Activated CD8-positive, alpha-beta memory T cell treated with anti-CD3 and anti-CD28 coated beads, Interleukin-2, amount 50 U/mL, for 24 hours (primary cell): ENCODE measurements around the gene RGS6.

Experiments used
- DNase-seq: peaks from one replicate; pipeline ENCODE4 v3.0.0-alpha.2; 2020; ENCODE audit errors: extremely low read depth

Gene RGS6

DNA sequence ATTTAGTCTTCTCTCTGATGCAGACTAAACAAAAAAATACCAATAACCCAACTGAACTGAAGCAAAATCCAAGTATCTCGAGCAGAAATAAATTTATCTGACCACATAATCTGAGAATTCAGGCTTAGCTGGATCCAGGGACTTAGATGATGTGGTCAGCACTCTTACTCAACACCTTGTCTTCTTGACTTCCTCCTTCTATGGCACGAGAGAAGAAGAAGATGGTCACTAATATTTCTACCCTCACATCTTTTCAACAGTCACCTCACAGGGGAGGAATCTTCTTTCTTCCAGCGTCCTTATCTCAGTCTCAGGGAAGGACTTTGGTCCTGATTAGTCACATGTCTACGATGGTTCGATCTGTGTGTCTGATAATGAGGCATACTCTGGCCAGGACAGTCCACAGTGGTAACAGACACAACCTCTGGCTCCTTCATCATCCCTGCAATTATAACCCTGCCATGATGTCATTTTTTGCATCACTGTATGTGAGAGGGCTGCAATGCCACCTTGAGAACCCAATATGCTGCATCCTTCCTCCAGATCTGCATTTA, 15.8 kb downstream of the RGS6 start:
- no peak for DNase-seq

DNA sequence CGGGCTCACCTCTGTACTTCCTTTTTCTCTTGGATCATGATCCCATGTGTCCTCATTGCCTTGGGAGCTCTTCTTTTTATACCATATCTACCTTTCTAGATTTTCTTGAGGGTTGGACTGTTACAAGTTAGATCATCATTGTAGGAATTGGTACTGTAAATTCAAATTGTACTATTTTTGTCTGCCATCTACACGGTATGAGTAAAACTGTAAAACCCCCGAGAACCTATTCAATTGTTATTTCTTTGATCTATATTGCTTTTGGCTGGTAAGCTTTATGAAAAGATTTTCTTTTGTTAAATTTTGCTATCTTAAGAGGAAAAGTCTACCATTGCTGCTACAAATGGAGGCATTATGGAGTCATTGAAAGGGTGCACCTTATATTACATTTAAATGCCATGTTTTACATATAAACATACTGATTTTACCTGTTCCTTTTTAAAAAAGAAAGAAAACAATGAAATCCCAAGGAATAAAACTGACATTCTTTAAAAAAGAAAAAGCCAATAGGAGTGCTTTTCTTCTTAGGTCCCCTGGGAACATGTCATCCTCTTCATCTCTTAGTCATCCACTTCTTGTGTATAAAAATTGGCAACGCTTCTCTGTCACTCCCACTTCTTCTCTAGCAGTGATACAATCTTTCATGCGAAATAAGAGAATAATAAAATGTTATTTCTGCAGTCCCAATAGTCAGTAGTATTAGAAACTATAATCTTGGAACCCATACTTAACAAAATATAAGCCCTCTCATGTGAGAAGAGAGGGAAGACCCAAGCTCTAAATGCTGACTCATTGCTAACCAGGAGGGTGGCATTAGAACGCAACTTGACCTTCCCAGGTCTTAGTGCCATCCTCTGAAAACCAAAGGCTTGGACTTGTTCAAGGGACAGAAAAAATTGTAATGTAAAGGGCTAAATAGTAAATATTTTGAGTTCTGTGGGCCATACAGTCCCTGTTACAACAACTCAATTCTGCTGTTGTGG, 20.4 kb downstream of the RGS6 start:
- no peak for DNase-seq

DNA sequence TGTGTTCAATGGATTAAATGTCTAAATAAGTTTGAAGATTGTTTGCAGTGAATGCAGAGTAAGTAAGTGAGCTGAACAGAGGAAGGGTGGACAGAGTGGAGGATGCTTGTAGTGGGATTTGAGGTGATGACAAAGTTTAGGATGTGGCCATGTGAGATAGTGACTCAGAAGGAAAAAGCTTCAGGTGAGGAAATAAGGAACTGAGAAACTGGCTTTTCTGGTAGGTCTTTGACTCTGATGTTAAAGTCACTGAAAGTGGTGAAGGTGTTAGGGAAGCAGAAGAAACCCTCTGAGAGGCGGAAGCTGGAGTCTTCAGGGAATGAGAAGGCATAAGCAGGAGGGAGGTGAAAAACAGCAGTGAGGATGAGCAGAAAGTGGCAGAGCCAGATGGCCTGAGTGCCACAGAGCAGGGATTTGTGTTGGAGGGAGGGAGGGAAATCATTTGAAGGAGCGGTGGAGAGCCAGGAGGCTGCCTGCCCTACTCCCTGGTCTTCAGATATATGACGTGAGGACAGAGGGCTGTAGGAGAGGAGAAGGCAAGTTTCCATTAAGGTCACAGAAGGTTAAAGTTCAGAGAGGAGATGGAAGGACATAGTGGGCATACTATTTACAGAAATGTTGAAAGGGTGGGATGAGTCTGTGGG, 24.8 kb downstream of the RGS6 start:
- no peak for DNase-seq

DNA sequence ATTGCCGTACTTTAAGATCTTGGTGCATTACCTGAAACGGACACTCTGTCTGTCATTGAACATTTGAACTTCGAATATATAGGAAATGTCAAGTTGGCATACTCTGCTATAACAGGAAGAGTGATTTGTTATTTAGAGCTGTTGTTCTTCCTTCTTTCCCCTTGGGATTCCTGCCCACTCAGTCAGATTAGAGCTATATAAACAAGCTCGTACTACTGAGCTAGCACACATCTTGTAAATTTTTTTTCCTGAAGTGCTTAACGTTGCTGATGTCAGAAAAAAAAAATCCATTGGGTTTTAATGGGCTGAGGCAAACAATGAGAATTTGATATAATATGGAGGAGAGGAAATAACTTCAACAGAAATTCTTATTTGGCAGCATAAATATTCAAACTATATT, 26.8 kb downstream of the RGS6 start:
- DNase-seq = no peak

- no peak for DNase-seq
Observed at GRCh38 chr14:71960494-71961353, 28.5 kb downstream of the RGS6 start.

GRCh38 chr14:71961972-71962371, 29.7 kb downstream of the RGS6 start:
- no peak for DNase-seq

GRCh38 chr14:71964716-71965115, 32.5 kb downstream of the RGS6 start:
- no peak for DNase-seq

DNA sequence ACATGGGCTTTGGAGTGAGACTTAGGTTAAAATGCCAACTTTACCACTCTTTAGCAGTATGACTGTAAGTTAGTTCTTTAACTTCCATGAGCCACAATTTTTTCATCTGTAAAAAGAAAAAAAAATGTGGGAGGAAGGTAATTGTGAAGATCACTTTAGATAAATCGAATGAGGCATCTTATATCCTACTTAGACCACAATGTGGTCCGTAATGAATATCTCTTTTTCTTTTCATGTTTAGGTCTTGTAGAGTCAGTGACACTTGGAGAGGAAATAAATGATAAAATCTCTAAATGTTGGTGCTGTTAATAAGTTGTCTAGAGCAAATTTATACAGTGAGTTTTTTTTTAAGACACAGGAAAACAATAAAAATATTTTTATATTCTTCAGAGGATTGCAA, 34.3 kb downstream of the RGS6 start:
- no peak for DNase-seq

DNA sequence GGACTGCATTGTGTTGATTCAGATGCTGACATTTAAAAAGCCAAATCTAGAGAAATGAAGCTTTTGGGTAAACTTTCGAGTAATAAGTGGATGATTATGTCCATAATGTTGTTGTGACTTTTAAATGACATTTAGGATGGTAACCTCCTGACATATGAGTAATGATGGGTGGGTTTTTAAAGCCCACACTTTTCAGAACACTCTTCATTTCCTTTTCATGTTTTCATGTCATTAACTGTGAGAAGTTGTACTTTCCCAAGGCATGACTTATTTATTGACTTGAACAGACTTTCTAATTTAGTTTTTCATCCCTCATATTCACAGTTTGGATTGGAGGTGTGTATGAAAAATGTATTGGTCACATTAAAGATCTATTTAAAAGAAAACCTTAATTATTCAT, 35.5 kb downstream of the RGS6 start:
- DNase-seq = no peak

DNA sequence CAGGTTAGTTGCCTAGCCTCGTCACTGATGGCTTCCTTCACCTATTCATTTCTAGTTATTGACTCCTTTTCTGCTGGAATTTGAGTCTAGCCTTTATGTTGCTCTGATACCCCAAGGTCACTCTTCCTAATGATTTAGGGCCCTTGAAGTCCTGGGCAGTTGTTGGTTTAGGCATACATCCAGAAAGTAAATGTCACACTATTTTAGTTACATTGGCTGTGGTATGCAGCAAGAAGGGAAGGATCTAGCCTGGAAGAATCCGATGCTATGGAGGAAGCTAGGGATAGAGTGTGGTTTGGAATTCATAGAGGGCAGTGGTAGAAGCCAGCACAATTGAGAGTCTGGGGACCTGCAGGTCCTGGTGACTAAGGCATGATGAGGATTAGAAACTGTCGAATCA, 38.0 kb downstream of the RGS6 start:
- DNase-seq = no peak

GRCh38 chr14:71985538-71986189, 53.4 kb downstream of the RGS6 start:
- DNase-seq = no peak

- no peak for DNase-seq
Observed at GRCh38 chr14:71988476-71988875, 56.2 kb downstream of the RGS6 start.

DNA sequence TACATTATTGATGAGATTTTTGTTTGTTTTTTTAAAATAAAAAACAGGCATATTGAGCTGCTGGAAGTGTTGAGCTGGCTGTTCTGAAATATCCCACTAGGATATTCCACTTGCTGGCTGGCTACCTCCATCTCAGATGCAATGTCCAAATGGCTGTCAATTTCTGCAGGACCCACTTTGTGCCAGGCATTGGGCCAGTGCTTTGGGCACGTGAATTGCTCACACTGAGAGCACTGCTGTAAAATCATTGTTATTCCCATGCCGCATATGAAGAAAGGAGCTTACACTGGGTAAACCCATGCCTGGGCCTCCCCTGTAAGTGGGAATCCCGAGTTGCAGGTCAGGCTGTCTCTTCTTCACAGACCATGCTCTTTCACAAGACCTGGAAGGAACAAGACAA, 56.7 kb downstream of the RGS6 start:
- DNase-seq = no peak

GRCh38 chr14:71994416-71994815, 62.2 kb downstream of the RGS6 start:
- no peak for DNase-seq

DNA sequence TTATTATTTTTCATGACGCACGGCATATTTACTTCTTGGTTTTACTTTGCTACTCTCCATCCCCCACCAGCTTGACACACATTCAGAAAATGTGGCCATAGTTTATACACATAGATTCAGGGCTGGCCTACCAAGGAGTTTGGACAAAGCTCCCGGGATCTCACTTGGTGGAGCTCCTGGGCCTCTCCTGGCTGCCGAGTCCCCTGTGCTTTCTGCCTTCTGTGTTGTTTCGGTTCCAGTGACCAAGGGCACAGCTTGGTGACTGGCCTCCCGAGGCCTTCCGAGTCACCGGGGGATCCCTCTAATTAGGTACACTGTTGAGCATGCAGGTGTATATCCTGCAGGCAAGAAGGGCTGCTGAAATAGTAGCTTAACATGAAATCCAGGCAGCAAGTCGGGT, 63.5 kb downstream of the RGS6 start:
- DNase-seq = no peak

DNA sequence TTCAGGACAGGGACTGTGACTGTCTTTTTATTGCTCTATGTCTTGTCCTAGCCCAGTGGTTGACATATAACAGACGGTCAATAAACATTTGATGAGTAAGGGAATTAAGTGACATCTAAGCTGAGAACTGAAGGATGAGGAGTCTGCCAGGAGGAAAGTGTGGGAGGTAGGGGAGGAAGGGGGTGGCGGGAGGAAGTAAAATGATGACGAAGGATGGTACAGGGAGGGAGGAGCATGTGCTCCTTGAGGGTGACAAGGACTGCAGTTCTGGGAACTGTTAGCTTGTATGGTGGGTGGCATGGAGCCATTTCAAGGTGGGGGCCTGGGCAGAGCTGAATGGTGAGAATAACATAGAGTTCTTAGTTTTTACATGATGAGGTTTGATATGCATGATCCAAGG, 64.4 kb downstream of the RGS6 start:
- no peak for DNase-seq

DNA sequence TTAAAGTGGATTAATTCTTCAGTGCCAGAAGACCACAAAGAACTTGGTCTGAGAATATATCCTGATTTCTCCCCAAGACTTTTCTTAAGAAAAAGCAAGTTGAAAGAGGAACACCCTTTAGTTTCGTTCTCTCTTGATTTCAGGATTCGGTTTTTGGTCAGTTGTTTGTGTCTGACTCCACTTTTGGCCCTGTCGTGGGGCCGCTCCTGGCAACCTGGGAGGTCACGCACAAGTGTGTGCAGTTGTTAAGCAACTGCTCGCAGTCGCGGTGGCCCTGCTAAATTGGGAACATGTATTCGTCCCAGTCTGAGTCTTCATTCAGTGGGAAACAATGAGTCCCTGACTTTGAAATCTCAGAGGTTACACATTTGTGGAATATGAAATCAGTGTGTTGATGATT, 68.7 kb downstream of the RGS6 start:
- DNase-seq = no peak

DNA sequence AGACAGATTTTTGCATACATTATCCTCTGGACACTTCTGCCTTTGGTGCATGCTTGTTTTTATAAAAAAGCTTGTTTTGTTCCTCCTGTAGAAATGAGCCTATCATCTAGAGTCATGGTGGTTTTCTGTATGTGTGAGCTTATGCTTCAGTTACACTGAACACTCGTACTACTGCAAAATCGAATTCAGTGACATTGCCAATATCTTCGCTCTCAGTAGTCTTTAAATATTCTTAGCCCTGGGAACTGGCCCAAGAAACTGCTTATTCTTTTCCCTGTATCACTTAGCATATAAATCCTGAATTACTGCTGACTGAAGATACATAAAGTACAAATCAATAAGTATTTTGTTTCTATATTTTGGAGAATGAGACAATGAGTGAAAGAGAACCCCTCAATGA, 70.5 kb downstream of the RGS6 start:
- DNase-seq = no peak

DNA sequence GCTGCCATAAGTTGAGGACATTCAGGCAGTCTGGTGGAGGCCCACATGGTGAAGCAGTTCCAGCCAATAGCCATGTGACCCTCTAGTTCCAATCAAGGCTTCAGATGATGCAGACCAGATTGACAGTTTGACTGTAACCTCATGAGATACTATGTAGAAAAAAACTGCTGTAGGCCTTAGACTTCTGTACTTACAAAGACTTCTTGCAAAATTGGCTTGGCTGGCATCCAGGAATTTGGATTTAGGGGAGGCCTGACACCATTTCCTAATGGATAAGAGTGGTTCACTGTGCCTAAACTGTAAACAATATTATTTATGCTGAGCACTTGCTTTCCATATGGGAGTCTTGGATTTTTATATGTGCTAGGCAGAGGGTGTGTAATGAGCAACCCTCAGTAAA, 76.4 kb downstream of the RGS6 start:
- DNase-seq = no peak

DNA sequence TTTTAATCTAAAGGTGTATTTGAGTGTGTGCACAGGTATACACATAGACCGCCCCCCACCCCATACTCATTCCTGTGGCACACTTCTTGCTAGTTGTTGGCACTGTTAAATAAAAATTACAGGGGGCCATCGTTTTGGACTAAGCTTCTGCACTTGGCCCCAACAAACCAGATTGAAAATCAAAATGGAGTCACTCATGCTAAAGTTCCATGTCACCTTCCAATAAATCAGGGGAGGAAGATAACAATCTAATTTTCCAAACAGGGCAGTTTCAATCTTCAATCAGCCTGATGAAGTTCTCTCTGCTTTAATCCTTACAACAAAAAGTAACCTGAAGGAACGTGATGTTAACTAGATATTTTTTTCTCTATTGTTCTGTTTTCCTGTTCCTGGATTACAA, 78.2 kb downstream of the RGS6 start:
- DNase-seq = no peak

GRCh38 chr14:72013721-72014345, 81.6 kb downstream of the RGS6 start:
- DNase-seq = no peak
